ENCODE results near the gene KPNA4.

Gene KPNA4

GRCh38 chr3:160447544-160447943 is 117.8 kb downstream of the KPNA4 start:
- TF ChIP-seq, protein P1, sequence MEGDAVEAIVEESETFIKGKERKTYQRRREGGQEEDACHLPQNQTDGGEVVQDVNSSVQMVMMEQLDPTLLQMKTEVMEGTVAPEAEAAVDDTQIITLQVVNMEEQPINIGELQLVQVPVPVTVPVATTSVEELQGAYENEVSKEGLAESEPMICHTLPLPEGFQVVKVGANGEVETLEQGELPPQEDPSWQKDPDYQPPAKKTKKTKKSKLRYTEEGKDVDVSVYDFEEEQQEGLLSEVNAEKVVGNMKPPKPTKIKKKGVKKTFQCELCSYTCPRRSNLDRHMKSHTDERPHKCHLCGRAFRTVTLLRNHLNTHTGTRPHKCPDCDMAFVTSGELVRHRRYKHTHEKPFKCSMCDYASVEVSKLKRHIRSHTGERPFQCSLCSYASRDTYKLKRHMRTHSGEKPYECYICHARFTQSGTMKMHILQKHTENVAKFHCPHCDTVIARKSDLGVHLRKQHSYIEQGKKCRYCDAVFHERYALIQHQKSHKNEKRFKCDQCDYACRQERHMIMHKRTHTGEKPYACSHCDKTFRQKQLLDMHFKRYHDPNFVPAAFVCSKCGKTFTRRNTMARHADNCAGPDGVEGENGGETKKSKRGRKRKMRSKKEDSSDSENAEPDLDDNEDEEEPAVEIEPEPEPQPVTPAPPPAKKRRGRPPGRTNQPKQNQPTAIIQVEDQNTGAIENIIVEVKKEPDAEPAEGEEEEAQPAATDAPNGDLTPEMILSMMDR (IDR thresholded peaks at IDR 0.05; ENCODE audit: borderline replicate concordance, insufficient read depth, low read depth, low read length): no peak
- H3K4me3 ChIP-seq (ENCODE audit: low read depth, low read length): no peak overlapping the region

DNA sequence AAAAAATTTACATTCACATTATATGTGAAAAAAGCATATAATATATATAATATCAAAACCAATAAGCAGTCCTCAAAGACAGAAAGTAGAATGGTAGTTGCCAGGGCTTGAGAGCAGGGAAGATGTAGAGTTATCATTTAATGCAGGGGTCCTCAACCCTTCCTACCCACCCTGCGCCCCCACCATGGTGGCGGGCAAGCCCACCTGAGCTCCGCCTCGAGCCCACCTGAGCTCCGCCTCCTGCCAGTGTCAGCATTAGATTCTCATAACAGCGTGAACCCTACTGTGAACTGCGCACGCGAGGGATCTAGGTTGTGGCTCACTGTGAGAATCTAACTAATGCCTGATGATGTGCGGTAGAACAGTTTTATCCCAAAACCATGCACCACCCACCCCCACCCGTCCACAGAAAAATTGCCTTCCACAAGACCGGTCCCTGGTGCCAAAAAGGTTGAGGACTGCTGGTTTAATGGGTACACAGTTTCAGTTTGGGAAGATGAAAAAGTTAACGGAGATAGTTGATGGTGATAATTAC is 118.8 kb downstream of the KPNA4 start:
- TF ChIP-seq, protein P1 (IDR thresholded peaks at IDR 0.05; ENCODE audit: borderline replicate concordance, insufficient read depth, low read depth, low read length): no peak
- H3K4me3 ChIP-seq (ENCODE audit: low read depth, low read length): no peak overlapping the region

- H3K4me3 ChIP-seq (ENCODE audit: low read depth, low read length): no peak overlapping the region
- TF ChIP-seq, protein P1 (IDR thresholded peaks at IDR 0.05; ENCODE audit: borderline replicate concordance, insufficient read depth, low read depth, low read length): no peak
Measured at GRCh38 chr3:160445854-160446253, 119.5 kb downstream of the KPNA4 start.
